NB4 (cell line): ENCODE results near the gene AGPAT3.

Experiments
- MYC ChIP-seq: IDR thresholded peaks from 2 replicates; pipeline ENCODE4 v1.6.1; 2011; ENCODE audit warnings: low read depth, low read length
- POLR2A ChIP-seq: IDR thresholded peaks from 2 replicates; pipeline ENCODE4 v1.6.1; 2011; ENCODE audit warnings: mild to moderate bottlenecking; ENCODE audit not compliant: insufficient read length; ENCODE audit errors: extremely low read depth
- TF ChIP-seq, protein P1 (sequence below): IDR thresholded peaks from one replicate; pipeline ENCODE4 v1.5.1; 2012; ENCODE audit warnings: low read depth, low read length
- TF ChIP-seq, protein P2 (sequence below): IDR thresholded peaks from 2 replicates; pipeline ENCODE4 v1.6.1; 2011; ENCODE audit warnings: low read depth, low read length

DNA sequence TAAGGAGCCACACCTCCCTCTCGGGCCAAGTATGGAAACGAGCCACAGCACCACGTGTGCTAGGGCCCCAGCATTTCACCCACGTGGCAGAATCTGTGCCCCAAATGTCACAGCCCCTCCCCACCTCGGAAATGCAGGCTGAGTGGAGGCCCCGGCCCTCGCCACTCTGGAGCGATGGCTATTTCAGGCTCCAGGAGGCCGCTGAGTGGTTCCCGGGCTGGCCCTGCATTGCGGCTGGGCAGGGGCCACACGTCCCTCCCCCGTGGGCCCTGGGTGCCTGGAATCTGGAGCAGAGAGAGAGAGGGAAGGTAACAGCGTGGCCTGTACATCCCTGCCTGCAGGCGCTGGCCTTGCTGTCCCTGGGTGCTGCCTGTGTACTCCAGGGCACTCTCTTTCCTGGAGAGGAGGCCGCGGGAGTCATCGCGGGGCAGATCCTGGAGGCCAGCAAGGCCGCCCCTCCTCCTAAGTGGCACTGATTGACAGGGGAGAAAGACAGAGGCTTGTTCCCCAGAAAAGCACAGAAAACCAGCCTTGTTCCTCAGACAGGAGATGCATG lies 79.1 kb downstream of the AGPAT3 start:
- TF ChIP-seq POLR2A (no peak), MYC (no peak)
- TF ChIP-seq, protein P1, sequence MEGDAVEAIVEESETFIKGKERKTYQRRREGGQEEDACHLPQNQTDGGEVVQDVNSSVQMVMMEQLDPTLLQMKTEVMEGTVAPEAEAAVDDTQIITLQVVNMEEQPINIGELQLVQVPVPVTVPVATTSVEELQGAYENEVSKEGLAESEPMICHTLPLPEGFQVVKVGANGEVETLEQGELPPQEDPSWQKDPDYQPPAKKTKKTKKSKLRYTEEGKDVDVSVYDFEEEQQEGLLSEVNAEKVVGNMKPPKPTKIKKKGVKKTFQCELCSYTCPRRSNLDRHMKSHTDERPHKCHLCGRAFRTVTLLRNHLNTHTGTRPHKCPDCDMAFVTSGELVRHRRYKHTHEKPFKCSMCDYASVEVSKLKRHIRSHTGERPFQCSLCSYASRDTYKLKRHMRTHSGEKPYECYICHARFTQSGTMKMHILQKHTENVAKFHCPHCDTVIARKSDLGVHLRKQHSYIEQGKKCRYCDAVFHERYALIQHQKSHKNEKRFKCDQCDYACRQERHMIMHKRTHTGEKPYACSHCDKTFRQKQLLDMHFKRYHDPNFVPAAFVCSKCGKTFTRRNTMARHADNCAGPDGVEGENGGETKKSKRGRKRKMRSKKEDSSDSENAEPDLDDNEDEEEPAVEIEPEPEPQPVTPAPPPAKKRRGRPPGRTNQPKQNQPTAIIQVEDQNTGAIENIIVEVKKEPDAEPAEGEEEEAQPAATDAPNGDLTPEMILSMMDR = no peak
- TF ChIP-seq, protein P2, sequence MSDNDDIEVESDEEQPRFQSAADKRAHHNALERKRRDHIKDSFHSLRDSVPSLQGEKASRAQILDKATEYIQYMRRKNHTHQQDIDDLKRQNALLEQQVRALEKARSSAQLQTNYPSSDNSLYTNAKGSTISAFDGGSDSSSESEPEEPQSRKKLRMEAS = no peak
